Nucleus accumbens (tissue), 56 donors: ENCODE data around the gene NCOR1.
"Not testable (repeated sequence)": the region's sequence is repeated elsewhere in the genome, so short reads cannot be mapped to it uniquely, and the experiment has no call there.

Experiments used
- DNase-seq, 56 donors: peaks; one replicate each; lab custom pipeline; 2025; lab: John Stamatoyannopoulos, UW

Gene NCOR1

DNA sequence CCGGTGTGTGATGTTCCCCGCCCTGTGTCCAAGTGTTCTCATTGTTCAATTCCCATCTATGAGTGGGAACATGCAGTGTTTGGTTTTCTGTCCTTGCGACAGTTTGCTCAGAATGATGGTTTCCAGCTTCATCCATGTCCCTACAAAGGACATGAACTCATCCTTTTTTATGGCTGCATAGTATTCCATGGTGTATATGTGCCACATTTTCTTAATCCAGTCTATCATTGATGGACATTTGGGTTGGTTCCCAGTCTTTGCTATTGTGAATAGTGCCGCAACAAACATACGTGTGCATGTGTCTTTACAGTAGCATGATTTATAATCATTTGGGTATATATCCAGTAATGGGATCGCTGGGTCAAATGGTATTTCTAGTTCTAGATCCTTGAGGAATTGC lies 63.0 kb downstream of the NCOR1 start:
- not testable (repeated sequence) for DNase-seq

GRCh38 chr17:16150251-16150856 lies 65.0 kb downstream of the NCOR1 start:
- DNase-seq: no peak

- no peak for DNase-seq
Observed at GRCh38 chr17:16148596-16148995, 66.7 kb downstream of the NCOR1 start.

- DNase-seq: not testable (repeated sequence)
Observed at GRCh38 chr17:16145319-16145890, 69.9 kb downstream of the NCOR1 start.

- no peak for DNase-seq
Observed at GRCh38 chr17:16141685-16142084, 73.6 kb downstream of the NCOR1 start.

DNA sequence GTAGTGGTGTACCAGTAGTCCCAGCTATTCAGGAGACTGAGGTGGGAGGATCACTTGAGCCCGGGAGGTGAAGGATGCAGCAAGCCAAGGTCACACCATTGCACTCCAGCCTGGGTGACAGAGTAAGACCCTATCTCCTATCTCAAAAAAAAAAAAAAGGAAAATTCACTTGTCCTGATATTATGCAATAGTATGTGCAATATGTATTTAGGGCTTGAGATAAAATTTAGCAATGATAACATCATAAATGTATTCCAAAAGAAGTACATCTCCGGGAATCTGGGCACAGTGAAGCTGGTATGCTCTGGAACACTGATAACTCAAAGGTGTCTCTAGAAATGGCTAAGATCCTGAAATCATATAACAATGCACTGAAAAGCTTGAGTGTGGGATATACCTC lies 74.5 kb downstream of the NCOR1 start:
- DNase-seq: no peak

GRCh38 chr17:16135461-16135860 lies 79.9 kb downstream of the NCOR1 start:
- no peak for DNase-seq

DNA sequence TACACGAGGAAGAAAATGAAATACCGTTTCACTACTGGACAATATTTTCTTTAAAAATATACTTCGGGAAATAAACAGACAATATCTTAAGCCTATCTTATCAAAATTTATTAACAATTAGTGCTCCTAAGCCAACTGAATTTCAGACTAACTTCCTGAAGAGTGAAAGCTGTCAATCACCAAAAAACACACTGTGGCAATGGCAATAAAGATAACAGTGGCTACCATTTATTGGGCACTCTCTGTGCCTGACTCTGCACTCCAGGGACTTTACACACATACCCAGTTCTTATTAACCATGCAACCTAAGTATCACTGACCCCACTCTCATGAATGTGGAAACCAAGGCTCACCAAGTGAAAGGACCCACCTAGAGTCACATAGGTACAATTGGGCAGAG lies 83.7 kb downstream of the NCOR1 start:
- DNase-seq: no peak

- no peak for DNase-seq
Observed at GRCh38 chr17:16129441-16130205, 85.7 kb downstream of the NCOR1 start.

GRCh38 chr17:16123531-16123930 lies 91.8 kb downstream of the NCOR1 start:
- DNase-seq: no peak

DNA sequence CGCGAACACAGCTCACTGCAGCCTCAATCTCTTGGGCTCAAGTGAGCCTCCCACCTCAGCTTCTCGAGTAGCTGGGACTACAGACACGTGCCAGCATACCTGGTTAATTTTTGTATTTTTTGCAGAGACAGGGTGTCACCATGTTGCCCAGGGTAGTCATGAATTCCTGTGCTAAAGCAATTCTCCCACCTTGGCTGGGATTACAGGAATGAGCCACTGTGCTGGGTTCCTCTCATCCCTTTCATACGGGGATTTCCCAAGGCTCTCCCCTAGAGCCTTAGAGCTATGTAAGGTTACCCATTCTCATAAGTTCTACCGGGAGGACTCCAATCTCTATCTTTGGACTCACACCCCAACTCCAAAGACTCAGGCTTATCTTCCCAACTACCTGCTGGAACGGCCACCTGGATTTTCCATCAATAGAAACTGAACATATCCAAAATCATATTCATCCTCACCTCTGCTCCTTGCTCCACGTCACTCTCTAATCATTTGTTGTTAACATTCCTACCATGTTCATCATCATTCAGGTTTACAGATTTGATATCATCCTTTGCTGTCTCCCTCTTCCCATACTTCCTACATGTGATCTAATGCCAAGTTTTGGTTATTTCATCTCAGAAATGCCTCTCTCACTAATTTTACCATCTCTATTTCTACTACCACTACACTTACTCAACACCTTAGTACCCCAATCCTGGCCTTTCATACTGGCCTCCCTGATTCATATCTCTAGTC lies 92.5 kb downstream of the NCOR1 start:
- no peak for DNase-seq

- no peak for DNase-seq
Observed at GRCh38 chr17:16121915-16122314, 93.4 kb downstream of the NCOR1 start.

DNA sequence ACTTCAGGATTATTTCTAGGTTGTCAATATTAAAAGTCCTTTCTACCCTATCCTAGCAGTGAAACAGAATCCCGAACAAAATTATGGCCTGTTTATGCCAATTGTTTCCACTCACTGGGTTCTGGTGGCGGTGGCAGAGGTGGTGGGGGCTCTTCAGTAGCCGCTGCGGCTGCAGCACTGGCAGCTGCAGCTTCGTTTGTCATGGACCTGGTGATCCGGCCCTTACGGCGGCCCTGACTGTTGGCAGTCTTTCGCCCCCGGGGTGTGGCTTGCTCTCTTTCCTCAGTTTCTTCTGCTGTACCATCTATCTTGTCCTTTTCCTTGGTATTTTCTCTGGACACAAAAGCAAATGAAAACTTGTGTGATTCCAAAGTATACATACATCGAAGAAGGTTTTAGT lies 94.4 kb downstream of the NCOR1 start:
- DNase-seq: peak in 8 of 56 donors; percentile 4 to 30 (median 8)

GRCh38 chr17:16117149-16117548 lies 98.2 kb downstream of the NCOR1 start:
- no peak for DNase-seq

DNA sequence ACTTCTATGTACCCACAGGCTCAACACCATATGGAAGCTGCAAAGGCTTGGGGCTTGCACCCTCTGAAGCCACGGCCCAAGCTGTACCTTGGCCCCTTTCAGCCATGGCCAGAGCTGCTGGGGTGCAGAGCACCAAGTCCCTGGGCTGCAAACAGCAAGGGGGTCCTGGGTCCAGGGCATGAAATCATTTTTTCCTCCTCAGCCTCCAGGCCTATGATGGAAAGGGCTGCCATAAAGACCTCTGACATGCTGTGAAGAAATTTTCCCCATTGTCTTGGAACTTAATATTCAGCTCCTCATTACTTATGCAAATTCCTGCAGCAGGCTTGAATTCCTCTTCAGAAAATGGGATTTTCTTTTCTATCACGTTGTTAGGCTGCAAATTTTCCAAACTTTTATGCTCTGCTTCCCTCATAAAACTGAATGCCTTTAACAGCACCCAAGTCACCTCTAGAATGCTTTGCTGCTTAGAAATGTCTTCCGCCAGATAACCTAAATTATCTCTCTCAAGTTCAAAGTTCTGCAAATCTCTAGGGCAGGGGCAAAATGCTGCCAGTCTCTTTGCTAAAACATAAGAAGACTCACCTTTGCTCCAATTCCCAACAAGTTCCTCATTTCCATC lies 100.1 kb downstream of the NCOR1 start:
- DNase-seq: not testable (repeated sequence)

DNA sequence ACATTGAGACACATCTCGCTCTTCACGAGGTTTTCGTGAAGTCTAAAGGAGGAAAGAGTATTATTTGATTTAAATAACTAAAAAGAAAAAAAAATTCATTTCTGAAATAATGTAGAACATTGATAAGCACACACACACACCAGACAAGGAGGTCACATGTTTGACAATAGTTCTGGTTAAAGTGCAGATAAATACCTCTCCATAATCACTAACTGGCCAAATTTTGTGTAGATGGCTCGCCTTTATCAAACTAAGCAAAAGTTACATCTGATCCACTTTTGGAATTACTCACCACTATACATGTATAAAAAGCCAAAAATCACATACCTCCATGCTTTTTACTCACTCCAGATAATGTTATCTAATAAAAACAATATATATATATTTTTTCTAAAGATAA lies 106.5 kb downstream of the NCOR1 start:
- DNase-seq: no peak

- DNase-seq: no peak
Observed at GRCh38 chr17:16108386-16108785, 106.9 kb downstream of the NCOR1 start.

GRCh38 chr17:16107165-16107770 lies 108.1 kb downstream of the NCOR1 start:
- no peak for DNase-seq

DNA sequence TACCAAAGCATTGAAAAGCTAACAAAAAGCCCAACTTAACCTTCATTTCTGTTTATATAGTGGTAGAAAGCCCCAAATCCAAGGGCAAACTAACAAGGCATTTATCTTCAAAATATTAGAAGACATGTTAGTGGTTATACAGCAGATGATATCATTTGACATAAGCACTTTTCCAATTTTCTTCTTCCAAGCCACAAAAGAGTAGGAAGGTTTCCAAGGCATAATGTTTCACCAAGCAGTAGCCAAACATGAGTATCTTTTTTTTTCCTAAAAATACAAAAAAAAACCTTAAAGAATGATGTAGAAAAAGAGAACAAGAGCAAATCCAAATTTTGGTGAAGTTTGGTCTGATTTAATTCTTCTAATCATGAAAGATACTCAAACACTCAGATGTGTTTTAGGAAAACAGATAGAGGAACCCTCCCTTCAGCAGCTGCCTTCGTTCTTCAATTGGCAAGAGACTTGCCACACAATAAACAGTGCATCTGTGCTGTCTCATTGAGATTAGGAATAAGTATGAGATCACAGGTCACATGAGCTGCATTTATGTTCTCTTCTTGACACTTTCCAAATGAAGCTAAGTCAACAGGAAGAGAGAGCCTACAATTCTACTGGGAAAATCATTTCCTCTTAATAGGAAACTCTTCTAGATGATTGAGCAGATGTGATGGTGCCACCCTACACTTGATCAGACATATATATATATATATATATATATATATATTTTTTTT lies 109.0 kb downstream of the NCOR1 start:
- DNase-seq: peak in 18 of 56 donors; percentile 3 to 46 (median 12)

DNA sequence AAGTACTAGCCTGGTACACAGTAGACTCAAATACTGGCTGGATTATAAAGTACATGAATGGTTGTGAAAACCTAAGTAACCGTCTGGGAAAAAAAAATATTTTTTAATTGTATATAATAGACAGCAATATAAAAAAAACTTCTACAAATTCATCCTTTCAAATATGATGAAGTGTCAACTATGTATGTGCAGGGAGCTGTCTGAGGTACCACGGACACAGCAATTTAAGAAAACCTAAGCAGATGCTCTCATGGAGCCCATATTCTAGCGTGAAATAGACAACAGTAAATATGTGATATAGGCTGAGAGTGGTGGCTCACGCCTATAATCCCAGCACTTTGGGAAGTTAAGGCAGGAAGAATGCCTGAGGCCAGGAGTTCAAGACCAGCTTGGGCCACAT lies 111.1 kb downstream of the NCOR1 start:
- no peak for DNase-seq
